Left lung (tissue), 10 donors: ENCODE measurements around the gene PSMA6. TPM values are rescaled to one million over a fixed set of nuclear protein-coding genes. Genes with fewer than 3 reads are reported as not detected.

ENCODE experiments used
- ATAC-seq: fragments of 200-7000 bp; cut with Tn5 transposase; one replicate; pipeline ENCODE4 v1.9.1; 2020; ENCODE audit warnings: moderate library complexity
- DNase-seq, 4 donors: peaks; one replicate each; pipeline ENCODE4 v3.0.0-alpha.2; 2013 to 2020
- H3K27ac ChIP-seq, 2 donors: fragments of 200-600 bp; sonication (generic) in 1 of 2; one replicate each; pipeline versions ENCODE4 v1.5.0 to v1.8.0; 2020 to 2021
- H3K27me3 ChIP-seq, 2 donors: fragments of 200-600 bp; sonication (generic) in 1 of 2; one replicate each; pipeline versions ENCODE4 v1.5.0 to v1.8.0; 2020 to 2021
- H3K36me3 ChIP-seq, 2 donors: fragments of 200-600 bp; sonication (generic) in 1 of 2; one replicate each; pipeline versions ENCODE4 v1.5.0 to v1.8.0; 2020 to 2021
- H3K4me1 ChIP-seq, 2 donors: fragments of 200-600 bp; one replicate each; pipeline ENCODE4 v1.8.0; 2021
- H3K4me3 ChIP-seq, 2 donors: fragments of 200-600 bp; sonication (generic) in 1 of 2; one replicate each; pipeline versions ENCODE4 v1.5.0 to v1.8.0; 2020 to 2021; ENCODE audit warnings: mild to moderate bottlenecking in 1 of 2
- H3K9me3 ChIP-seq, 2 donors: fragments of 200-600 bp; sonication (generic) in 1 of 2; one replicate each; pipeline versions ENCODE4 v1.5.0 to v1.8.0; 2020 to 2021
- intact Hi-C, 2 donors: fragments of 100-400 bp; cut with DNase I; formaldehyde crosslinking; loops; one replicate each; pipeline versions ENCODE4 v1.11.2 to v1.14.2; 2022
- polyA plus RNA-seq, 6 donors: library from polyadenylated mRNA; unstranded; fragments of 120-200 nt; gene quantifications; one replicate each; pipeline ENCODE4 v1.2.1, GENCODE V29; 2013; ENCODE audit not compliant: insufficient read length in 6 of 6
- total RNA-seq, 2 donors: library from RNA; stranded (reverse); fragmentation: NEBNext Ultra II Directional; extraction: Animal tissue kit (Norgen Biotek cat#: 25700); gene quantifications; one replicate each; pipeline ENCODE4 v1.2.1, GENCODE V29; 2021
- TF ChIP-seq, protein P1 (sequence below), 2 donors: fragments of 200-600 bp; sonication (generic) in 1 of 2; IDR thresholded peaks; one replicate each; pipeline versions ENCODE4 v1.5.0 to v1.8.0; 2021; ENCODE audit warnings: antibody characterized with exemption in 2 of 2
- donor health status: DM: no; HTN: yes; CAD: no.
- donor health status: DM: no; HTN: no; CAD: no.

Gene PSMA6
- total and polyA plus RNA-seq, 8 donors = 139 to 258 (median 163) TPM

GRCh38 chr14:35262436-35262835, 29.7 kb upstream of the PSMA6 start:
- intact Hi-C loops = no loop called here
- Histone ChIP-seq H3K27ac (no peak overlapping the region), H3K27me3 (no peaks in the 10 kb centered on the region), H3K4me1 (no peaks in the 10 kb centered on the region), H3K4me3 (no peak overlapping the region), H3K36me3 (peaks cover 0 to 9% of the 10 kb centered on the region in 2 donors), H3K9me3 (peaks cover 0 to 3% of the 10 kb centered on the region in 2 donors)
- DNase-seq (no peak), ATAC-seq (no peak)
- TF ChIP-seq, protein P1, sequence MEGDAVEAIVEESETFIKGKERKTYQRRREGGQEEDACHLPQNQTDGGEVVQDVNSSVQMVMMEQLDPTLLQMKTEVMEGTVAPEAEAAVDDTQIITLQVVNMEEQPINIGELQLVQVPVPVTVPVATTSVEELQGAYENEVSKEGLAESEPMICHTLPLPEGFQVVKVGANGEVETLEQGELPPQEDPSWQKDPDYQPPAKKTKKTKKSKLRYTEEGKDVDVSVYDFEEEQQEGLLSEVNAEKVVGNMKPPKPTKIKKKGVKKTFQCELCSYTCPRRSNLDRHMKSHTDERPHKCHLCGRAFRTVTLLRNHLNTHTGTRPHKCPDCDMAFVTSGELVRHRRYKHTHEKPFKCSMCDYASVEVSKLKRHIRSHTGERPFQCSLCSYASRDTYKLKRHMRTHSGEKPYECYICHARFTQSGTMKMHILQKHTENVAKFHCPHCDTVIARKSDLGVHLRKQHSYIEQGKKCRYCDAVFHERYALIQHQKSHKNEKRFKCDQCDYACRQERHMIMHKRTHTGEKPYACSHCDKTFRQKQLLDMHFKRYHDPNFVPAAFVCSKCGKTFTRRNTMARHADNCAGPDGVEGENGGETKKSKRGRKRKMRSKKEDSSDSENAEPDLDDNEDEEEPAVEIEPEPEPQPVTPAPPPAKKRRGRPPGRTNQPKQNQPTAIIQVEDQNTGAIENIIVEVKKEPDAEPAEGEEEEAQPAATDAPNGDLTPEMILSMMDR (IDR thresholded peaks at IDR 0.05) = no peak

DNA sequence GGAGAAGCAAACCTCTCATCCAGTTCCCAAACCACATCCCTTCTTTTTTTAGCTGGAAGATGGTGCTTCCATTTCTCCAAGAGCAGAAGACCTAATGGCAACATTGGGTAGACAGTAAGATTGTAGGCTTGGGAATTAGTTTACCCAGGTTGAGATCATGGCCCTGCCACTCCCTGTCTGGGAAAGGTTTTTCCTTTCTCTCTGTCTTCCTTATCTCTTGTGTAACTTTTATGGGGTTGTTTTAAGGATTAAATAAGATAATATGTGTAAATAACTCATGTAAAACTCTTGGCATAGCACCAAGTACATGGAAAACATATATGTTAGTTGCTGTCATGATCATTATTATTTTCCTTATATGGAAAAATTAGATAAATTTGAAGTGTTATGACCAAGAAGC, 23.2 kb upstream of the PSMA6 start:
- no peak for ATAC-seq

DNA sequence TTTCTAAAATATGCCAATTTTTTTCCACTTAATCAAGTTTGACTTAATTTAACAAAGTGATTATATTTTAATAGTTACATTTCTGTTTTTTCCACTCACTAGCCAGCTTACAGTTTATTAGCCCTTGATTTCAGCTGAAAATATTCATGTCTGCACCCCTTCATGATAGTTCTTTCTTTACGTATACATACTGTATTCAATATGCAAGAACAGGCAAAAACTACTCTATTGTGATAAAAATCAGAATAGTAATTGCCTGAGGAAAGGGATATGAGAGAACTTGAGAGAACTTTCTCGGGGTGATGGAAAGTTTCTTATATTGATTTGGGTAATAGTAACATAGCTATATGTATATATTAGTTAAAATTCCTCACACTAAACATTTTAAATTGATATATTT, 17.4 kb upstream of the PSMA6 start:
- Histone ChIP-seq H3K27ac (no peak overlapping the region), H3K27me3 (no peaks in the 10 kb centered on the region), H3K4me3 (no peak overlapping the region), H3K36me3 (peaks cover 0 to 54% of the 10 kb centered on the region in 2 donors), H3K4me1 (peaks cover 0 to 8% of the 10 kb centered on the region in 2 donors), H3K9me3 (no peaks in the 10 kb centered on the region)
- DNase-seq = no peak
- intact Hi-C loops = no loop called here
- TF ChIP-seq, protein P1 (IDR thresholded peaks at IDR 0.05) = no peak
- no peak for ATAC-seq

More for the DNA sequence above, 23.2 kb upstream of the PSMA6 start:
- Histone ChIP-seq H3K4me1 (no peaks in the 10 kb centered on the region), H3K4me3 (no peak overlapping the region), H3K36me3 (peaks cover 0 to 58% of the 10 kb centered on the region in 2 donors), H3K9me3 (no peaks in the 10 kb centered on the region), H3K27me3 (no peaks in the 10 kb centered on the region), H3K27ac (no peak overlapping the region)
- intact Hi-C loops = no loop called here
- no peak for DNase-seq
- TF ChIP-seq, protein P1 (IDR thresholded peaks at IDR 0.05) = no peak

GRCh38 chr14:35277179-35277578, 15.0 kb upstream of the PSMA6 start:
- intact Hi-C loops = no loop called here
- peak overlapping the region in 1 of 2 donors; percentile 11 for H3K27ac ChIP-seq

GRCh38 chr14:35279369-35279768, 12.8 kb upstream of the PSMA6 start:
- H3K9me3 ChIP-seq = no peaks in the 10 kb centered on the region
- H3K36me3 ChIP-seq = peaks cover 0 to 17% of the 10 kb centered on the region in 2 donors
- ATAC-seq (no peak), DNase-seq (no peak)
- H3K27me3 ChIP-seq = no peaks in the 10 kb centered on the region
- H3K4me1 ChIP-seq = peaks cover 0 to 18% of the 10 kb centered on the region in 2 donors
- no peak overlapping the region for H3K4me3 ChIP-seq
- TF ChIP-seq, protein P1 (IDR thresholded peaks at IDR 0.05) = no peak
- intact Hi-C loops = no loop called here
- no peak overlapping the region for H3K27ac ChIP-seq

More at GRCh38 chr14:35277179-35277578, 15.0 kb upstream of the PSMA6 start:
- H3K4me1 ChIP-seq = peaks cover 0 to 8% of the 10 kb centered on the region in 2 donors
- peak; percentile 97 for ATAC-seq
- H3K4me3 ChIP-seq = no peak overlapping the region
- peaks cover 0 to 31% of the 10 kb centered on the region in 2 donors for H3K36me3 ChIP-seq
- no peaks in the 10 kb centered on the region for H3K27me3 ChIP-seq
- no peak for DNase-seq
- TF ChIP-seq, protein P1 (IDR thresholded peaks at IDR 0.05) = no peak
- H3K9me3 ChIP-seq = no peaks in the 10 kb centered on the region
